Suprapubic skin (tissue), 4 donors: ENCODE data around the gene R3HDML. TPM values are rescaled to one million over a fixed set of nuclear protein-coding genes. Genes with fewer than 3 reads are reported as not detected.
"Not testable (repeated sequence)": the region's sequence is repeated elsewhere in the genome, so short reads cannot be mapped to it uniquely, and the experiment has no call there.

Source experiments
- DNase-seq, 2 donors: peaks; one replicate each; pipeline ENCODE4 v3.0.0-alpha.2; 2019; ENCODE audit warnings: low spot score in 2 of 2
- H3K27ac ChIP-seq: fragments of 200-600 bp; sonication (generic); one replicate; pipeline ENCODE4 v1.5.1; 2019
- H3K27me3 ChIP-seq: fragments of 200-600 bp; sonication (generic); one replicate; pipeline ENCODE4 v1.5.1; 2019
- H3K36me3 ChIP-seq: fragments of 200-600 bp; sonication (generic); one replicate; pipeline ENCODE4 v1.5.1; 2019
- H3K4me1 ChIP-seq: fragments of 200-600 bp; sonication (generic); one replicate; pipeline ENCODE4 v1.5.1; 2019
- H3K4me3 ChIP-seq: fragments of 200-600 bp; sonication (generic); one replicate; pipeline ENCODE4 v1.5.1; 2019; ENCODE audit warnings: mild to moderate bottlenecking
- H3K9me3 ChIP-seq: fragments of 200-600 bp; sonication (generic); one replicate; pipeline ENCODE4 v1.5.1; 2019
- EP300 ChIP-seq: sonication (generic); formaldehyde crosslinking; IDR thresholded peaks from one replicate; pipeline ENCODE4 v1.6.1; 2017; ENCODE audit warnings: antibody characterized with exemption
- POLR2A ChIP-seq, 2 donors: fragments of 450-650 bp; IDR thresholded peaks; one replicate each; pipeline ENCODE4 v1.6.1; 2017; ENCODE audit warnings: antibody characterized with exemption in 2 of 2, mild to moderate bottlenecking in 2 of 2, moderate library complexity in 2 of 2
- POLR2AphosphoS5 ChIP-seq, 3 donors: sonication (generic); formaldehyde crosslinking; IDR thresholded peaks; one replicate each; pipeline ENCODE4 v1.6.1; 2017; ENCODE audit warnings: antibody characterized with exemption in 3 of 3
- WGBS: methylation state at CpG from one replicate; pipeline ENCODE4 v1.1.5; 2018; 5-methylcytosine and 5-hydroxymethylcytosine counted together
- total RNA-seq, 4 donors: library from RNA; depleted of rRNA; stranded (reverse); fragments of >200 nt; gene quantifications; one replicate each; pipeline ENCODE4 v1.1.0, GENCODE V29; 2016
- TF ChIP-seq, protein P1 (sequence below), 2 donors: fragments of 200-600 bp in 1 of 2; fragments of 450-650 bp in 1 of 2; sonication (generic) in 1 of 2; IDR thresholded peaks; one replicate each; pipeline ENCODE4 v1.5.1; 2016 to 2019; ENCODE audit warnings: antibody characterized with exemption in 2 of 2, mild to moderate bottlenecking in 1 of 2, moderate library complexity in 1 of 2

The R3HDML gene
- total RNA-seq, 4 donors from 2014 or later = not detected

GRCh38 chr20:44342248-44342647 lies 5.4 kb downstream of the R3HDML start:
- 52% methylated on average over 6 of the region's 6 CpGs for WGBS
- H3K4me3 ChIP-seq = no peak overlapping the region
- H3K4me1 ChIP-seq = no peaks in the 10 kb centered on the region
- no peak overlapping the region for H3K27ac ChIP-seq
- peaks cover 4% of the 10 kb centered on the region for H3K27me3 ChIP-seq
- H3K9me3 ChIP-seq = no peaks in the 10 kb centered on the region
- TF ChIP-seq EP300 (no peak), POLR2A (IDR thresholded peaks at IDR 0.05) (no peak), POLR2AphosphoS5 (IDR thresholded peaks at IDR 0.05) (no peak)
- TF ChIP-seq, protein P1, sequence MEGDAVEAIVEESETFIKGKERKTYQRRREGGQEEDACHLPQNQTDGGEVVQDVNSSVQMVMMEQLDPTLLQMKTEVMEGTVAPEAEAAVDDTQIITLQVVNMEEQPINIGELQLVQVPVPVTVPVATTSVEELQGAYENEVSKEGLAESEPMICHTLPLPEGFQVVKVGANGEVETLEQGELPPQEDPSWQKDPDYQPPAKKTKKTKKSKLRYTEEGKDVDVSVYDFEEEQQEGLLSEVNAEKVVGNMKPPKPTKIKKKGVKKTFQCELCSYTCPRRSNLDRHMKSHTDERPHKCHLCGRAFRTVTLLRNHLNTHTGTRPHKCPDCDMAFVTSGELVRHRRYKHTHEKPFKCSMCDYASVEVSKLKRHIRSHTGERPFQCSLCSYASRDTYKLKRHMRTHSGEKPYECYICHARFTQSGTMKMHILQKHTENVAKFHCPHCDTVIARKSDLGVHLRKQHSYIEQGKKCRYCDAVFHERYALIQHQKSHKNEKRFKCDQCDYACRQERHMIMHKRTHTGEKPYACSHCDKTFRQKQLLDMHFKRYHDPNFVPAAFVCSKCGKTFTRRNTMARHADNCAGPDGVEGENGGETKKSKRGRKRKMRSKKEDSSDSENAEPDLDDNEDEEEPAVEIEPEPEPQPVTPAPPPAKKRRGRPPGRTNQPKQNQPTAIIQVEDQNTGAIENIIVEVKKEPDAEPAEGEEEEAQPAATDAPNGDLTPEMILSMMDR (IDR thresholded peaks at IDR 0.05) = no peak
- no peak for DNase-seq
- H3K36me3 ChIP-seq = no peaks in the 10 kb centered on the region

DNA sequence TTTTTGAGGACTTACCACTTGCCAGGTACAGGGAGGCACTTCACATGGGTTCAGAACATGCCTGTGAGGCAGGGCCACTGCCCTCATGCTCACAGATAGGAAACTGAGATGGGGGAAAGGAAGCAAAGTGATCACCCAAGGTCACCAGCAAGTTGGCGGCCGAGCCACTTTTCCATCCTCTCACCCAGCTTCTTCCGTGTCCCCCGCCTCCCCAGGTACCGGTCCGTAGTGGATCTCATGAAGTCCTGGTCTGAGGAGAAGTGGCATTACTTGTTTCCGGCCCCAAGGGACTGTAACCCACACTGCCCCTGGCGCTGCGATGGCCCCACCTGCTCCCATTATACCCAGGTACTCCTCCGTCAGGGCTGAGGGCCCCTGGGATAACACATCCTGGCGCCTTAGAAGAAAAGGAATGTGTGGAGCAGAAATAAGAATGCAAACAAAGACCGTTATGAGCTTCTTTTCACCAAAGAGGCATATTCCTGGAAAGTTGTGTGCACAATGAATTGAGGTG lies 6.4 kb downstream of the R3HDML start:
- no peak for TF ChIP-seq POLR2AphosphoS5 (IDR thresholded peaks at IDR 0.05)
- no peak for TF ChIP-seq POLR2A (IDR thresholded peaks at IDR 0.05)
- no peak for TF ChIP-seq EP300
- TF ChIP-seq, protein P1 (IDR thresholded peaks at IDR 0.05) = no peak
- H3K27me3 ChIP-seq = no peaks in the 10 kb centered on the region
- H3K4me1 ChIP-seq = no peaks in the 10 kb centered on the region
- H3K9me3 ChIP-seq = no peaks in the 10 kb centered on the region
- 77% methylated on average over 12 of the region's 12 CpGs for WGBS
- H3K27ac ChIP-seq = no peak overlapping the region
- H3K4me3 ChIP-seq = no peak overlapping the region
- H3K36me3 ChIP-seq = no peaks in the 10 kb centered on the region
- DNase-seq = no peak

GRCh38 chr20:44344723-44345122 lies 7.9 kb downstream of the R3HDML start:
- no peak overlapping the region for H3K4me3 ChIP-seq
- DNase-seq = no peak
- no peaks in the 10 kb centered on the region for H3K9me3 ChIP-seq
- H3K4me1 ChIP-seq = no peaks in the 10 kb centered on the region
- H3K36me3 ChIP-seq = no peaks in the 10 kb centered on the region
- H3K27me3 ChIP-seq = no peaks in the 10 kb centered on the region
- H3K27ac ChIP-seq = no peak overlapping the region
- TF ChIP-seq EP300 = no peak
- no peak for TF ChIP-seq POLR2AphosphoS5 (IDR thresholded peaks at IDR 0.05)
- TF ChIP-seq, protein P1 (IDR thresholded peaks at IDR 0.05) = no peak
- no peak for TF ChIP-seq POLR2A (IDR thresholded peaks at IDR 0.05)
- WGBS = 79% methylated on average over 4 of the region's 4 CpGs

DNA sequence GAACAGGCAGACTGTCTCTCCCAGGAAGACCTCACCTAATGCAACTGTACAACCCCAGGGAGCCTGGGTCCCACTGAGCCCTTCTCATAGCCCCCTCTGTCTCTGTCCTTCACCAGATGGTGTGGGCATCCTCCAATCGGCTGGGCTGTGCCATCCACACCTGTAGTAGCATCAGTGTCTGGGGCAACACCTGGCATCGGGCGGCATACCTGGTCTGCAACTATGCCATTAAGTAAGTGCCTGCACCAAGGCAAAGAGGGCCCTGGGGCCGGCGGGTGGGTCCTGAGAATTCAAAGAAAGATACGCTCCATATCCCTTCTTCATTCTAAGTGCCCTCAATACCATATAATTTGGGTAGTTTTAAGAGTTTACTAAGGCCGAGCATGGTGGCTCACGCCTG lies 8.3 kb downstream of the R3HDML start:
- TF ChIP-seq POLR2AphosphoS5 (IDR thresholded peaks at IDR 0.05) (no peak), EP300 (no peak), POLR2A (IDR thresholded peaks at IDR 0.05) (no peak)
- TF ChIP-seq, protein P1 (IDR thresholded peaks at IDR 0.05) = no peak
- H3K9me3 ChIP-seq = no peaks in the 10 kb centered on the region
- H3K36me3 ChIP-seq = no peaks in the 10 kb centered on the region
- no peaks in the 10 kb centered on the region for H3K4me1 ChIP-seq
- WGBS = 86% methylated on average over 8 of the region's 8 CpGs
- no peak overlapping the region for H3K27ac ChIP-seq
- DNase-seq = no peak
- H3K4me3 ChIP-seq = no peak overlapping the region
- no peaks in the 10 kb centered on the region for H3K27me3 ChIP-seq

GRCh38 chr20:44345941-44346340 lies 9.1 kb downstream of the R3HDML start:
- not testable (repeated sequence) for DNase-seq, H3K4me1 ChIP-seq, H3K27me3 ChIP-seq, H3K9me3 ChIP-seq, H3K36me3 ChIP-seq, H3K4me3 ChIP-seq, H3K27ac ChIP-seq
- WGBS = 90% methylated on average over 9 of the region's 10 CpGs

DNA sequence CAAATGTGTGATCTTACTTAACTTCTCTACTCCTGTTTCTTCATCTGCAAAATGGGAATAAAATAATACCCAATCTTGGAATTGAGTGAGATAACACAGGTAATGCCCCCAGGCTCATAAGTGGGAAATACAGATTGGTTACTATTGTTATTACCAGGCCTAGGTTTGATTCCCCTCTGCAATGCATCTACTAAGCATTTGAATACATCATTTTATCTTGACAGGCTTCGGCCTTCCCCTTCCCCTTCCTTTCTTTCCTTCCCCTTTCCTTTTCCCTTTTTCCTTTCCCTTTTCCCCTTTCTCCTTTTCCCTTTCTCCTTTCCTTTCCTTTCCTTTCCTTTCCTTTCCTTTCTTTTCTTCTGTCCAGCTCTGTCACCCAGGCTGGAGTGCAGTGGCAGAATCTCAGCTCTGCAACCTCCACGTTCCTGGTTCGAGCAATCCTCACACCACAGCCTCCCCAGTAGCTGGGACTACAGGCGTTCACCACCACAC lies 11.4 kb downstream of the R3HDML start:
- Histone ChIP-seq H3K4me1 (no peaks in the 10 kb centered on the region), H3K27ac (no peak overlapping the region), H3K27me3 (peaks cover 5% of the 10 kb centered on the region), H3K36me3 (no peaks in the 10 kb centered on the region), H3K4me3 (no peak overlapping the region), H3K9me3 (no peaks in the 10 kb centered on the region)
- no peak for TF ChIP-seq POLR2AphosphoS5 (IDR thresholded peaks at IDR 0.05)
- no peak for TF ChIP-seq POLR2A (IDR thresholded peaks at IDR 0.05)
- no peak for TF ChIP-seq EP300
- TF ChIP-seq, protein P1 (IDR thresholded peaks at IDR 0.05) = no peak
- no peak for DNase-seq
- WGBS = 89% methylated on average over 4 of the region's 4 CpGs
